Measurements from ENCODE around the gene CERS1.
A peak's percentile ranks its signal among the peaks of the same experiment; 100 is the strongest.
"Not testable (repeated sequence)": the region's sequence is repeated elsewhere in the genome, so short reads cannot be mapped to it uniquely, and the experiment has no call there.

The CERS1 gene

GRCh38 chr19:18919086-18919899, 23.3 kb upstream of the CERS1 start, which contains the start of the genes COPE and DDX49:
TSS of gene COPE (minus strand) at chr19:18919387. CDS start at chr19:18919348, 39 bp downstream.
TSS of gene DDX49 (plus strand) at chr19:18919715. CDS start at chr19:18919742, 27 bp downstream.
- peak; percentile 98 for DNase-seq

- DNase-seq: not testable (repeated sequence)
Observed at GRCh38 chr19:18917593-18917992, 21.6 kb upstream of the CERS1 start.

- DNase-seq: no peak
Observed at GRCh38 chr19:18915639-18916038, 19.7 kb upstream of the CERS1 start.

GRCh38 chr19:18913466-18913865, 17.5 kb upstream of the CERS1 start:
- DNase-seq: no peak

- no peak for DNase-seq
Observed at GRCh38 chr19:18912933-18913332, 17.0 kb upstream of the CERS1 start.

GRCh38 chr19:18910801-18911436, 15.0 kb upstream of the CERS1 start:
- DNase-seq: no peak

GRCh38 chr19:18910010-18910409, 14.1 kb upstream of the CERS1 start:
- no peak for DNase-seq

- no peak for DNase-seq
Observed at GRCh38 chr19:18908917-18909619, 13.1 kb upstream of the CERS1 start.

- DNase-seq: no peak
Observed at GRCh38 chr19:18906605-18907519, 10.9 kb upstream of the CERS1 start.

- no peak for DNase-seq
Observed at GRCh38 chr19:18905513-18906236, 9.7 kb upstream of the CERS1 start.

- DNase-seq: no peak
Observed at GRCh38 chr19:18905058-18905456, 9.1 kb upstream of the CERS1 start.

- DNase-seq: no peak
Observed at GRCh38 chr19:18904334-18905057, 8.5 kb upstream of the CERS1 start.

GRCh38 chr19:18903156-18904037, 7.4 kb upstream of the CERS1 start:
- DNase-seq: no peak

- not testable (repeated sequence) for DNase-seq
Observed at GRCh38 chr19:18902519-18902918, 6.6 kb upstream of the CERS1 start.

- no peak for DNase-seq
Observed at GRCh38 chr19:18901491-18901890, 5.5 kb upstream of the CERS1 start.

- no peak for DNase-seq
Observed at GRCh38 chr19:18900700-18901481, 4.9 kb upstream of the CERS1 start.

GRCh38 chr19:18899624-18900560, 3.9 kb upstream of the CERS1 start:
- no peak for DNase-seq
